Natural killer cell (primary cell): ENCODE measurements around the gene ZC3H18. TPM values are rescaled to one million over a fixed set of nuclear protein-coding genes. Genes with fewer than 3 reads are reported as not detected.

Experiments used
- ATAC-seq, 3 donors: fragments of 150-1000 bp in 2 of 3; fragments of 200-7000 bp in 1 of 3; cut with Tn5 transposase; 1 replicate in 1 of 3; 2 replicates in 2 of 3; pipeline ENCODE4 v1.10.0; 2021; ENCODE audit warnings: mild to moderate bottlenecking in 2 of 3, moderate library complexity in 2 of 3
- DNase-seq, 2 donors: peaks; one replicate each; pipeline versions ENCODE4 v3.0.0 to v3.0.0-alpha.2; 2013 to 2021; ENCODE audit warnings: mixed read lengths in 1 of 2
- H3K27ac ChIP-seq: one replicate; pipeline ENCODE4 v1.5.1; 2013; ENCODE audit warnings: mild to moderate bottlenecking, low read length
- H3K27me3 ChIP-seq: one replicate; pipeline ENCODE4 v1.6.1; 2013; ENCODE audit warnings: low read length; ENCODE audit not compliant: control insufficient read depth, insufficient read depth
- H3K36me3 ChIP-seq: one replicate; pipeline ENCODE4 v1.6.1; 2013; ENCODE audit warnings: low read length; ENCODE audit not compliant: control insufficient read depth, insufficient read depth
- H3K4me1 ChIP-seq: one replicate; pipeline ENCODE4 v1.6.1; 2013; ENCODE audit warnings: low read length; ENCODE audit not compliant: control insufficient read depth, insufficient read depth
- H3K4me3 ChIP-seq: one replicate; pipeline ENCODE4 v1.5.1; 2013; ENCODE audit warnings: low read length
- H3K9me3 ChIP-seq: one replicate; pipeline ENCODE4 v1.6.1; 2013; ENCODE audit warnings: low read length; ENCODE audit not compliant: control insufficient read depth, insufficient read depth
- H3K27ac Mint-ChIP-seq, 2 donors: one replicate each; pipeline ENCODE4 v1.8.0; 2022; ENCODE audit warnings: mild to moderate bottlenecking in 2 of 2, mixed read lengths in 2 of 2, moderate library complexity in 1 of 2
- H3K27me3 Mint-ChIP-seq, 2 donors: one replicate each; pipeline ENCODE4 v1.8.0; 2022; ENCODE audit warnings: low read depth in 2 of 2, mixed read lengths in 2 of 2
- H3K36me3 Mint-ChIP-seq: one replicate; pipeline ENCODE4 v1.8.0; 2022; ENCODE audit warnings: mixed read lengths
- H3K4me1 Mint-ChIP-seq, 2 donors: one replicate each; pipeline ENCODE4 v1.8.0; 2022; ENCODE audit warnings: mixed read lengths in 2 of 2
- H3K4me3 Mint-ChIP-seq: one replicate; pipeline ENCODE4 v1.8.0; 2022; ENCODE audit warnings: mild to moderate bottlenecking, moderate library complexity, mixed read lengths
- H3K9me3 Mint-ChIP-seq, 2 donors: one replicate each; pipeline ENCODE4 v1.8.0; 2022; ENCODE audit warnings: mixed read lengths in 2 of 2
- CTCF ChIP-seq: fragments of 200-600 bp; IDR thresholded peaks from one replicate; pipeline ENCODE4 v1.8.0; 2022; ENCODE audit warnings: antibody characterized with exemption
- WGBS: methylation state at CpG from one replicate; pipeline ENCODE4 v1.1.7; 2013; ENCODE audit warnings: missing lambda C conversion rate; ENCODE audit not compliant: insufficient coverage; 5-methylcytosine and 5-hydroxymethylcytosine counted together
- intact Hi-C: fragments of 100-400 bp; cut with micrococcal nuclease; formaldehyde crosslinking; loops from one replicate; pipeline ENCODE4 v1.14.2; 2022
- total RNA-seq, 4 donors: library from RNA; stranded (reverse); fragments of 120-200 nt in 1 of 4; gene quantifications; one replicate each; pipeline versions ENCODE4 v1.2.3 to v1.2.4, GENCODE V29; 2013 to 2022

The ZC3H18 gene
- total RNA-seq, 3 donors from 2014 or later (not counting 1 experiment from before 2014, with no cell fraction given): 125 to 130 (median 126) TPM

GRCh38 chr16:88677721-88678120, 107.5 kb downstream of the ZC3H18 start:
- 76% methylated on average over 10 of the region's 13 CpGs for WGBS
- no peak overlapping the region for H3K27ac Mint-ChIP-seq
- ATAC-seq: no peak
- TF ChIP-seq CTCF: no peak
- H3K4me3 Mint-ChIP-seq: no peak overlapping the region
- Histone ChIP-seq H3K9me3 (no peaks in the 10 kb centered on the region), H3K27ac (no peak overlapping the region), H3K4me3 (no peak overlapping the region), H3K4me1 (peaks cover 20% of the 10 kb centered on the region), H3K36me3 (peaks cover 26% of the 10 kb centered on the region), H3K27me3 (no peaks in the 10 kb centered on the region)
- intact Hi-C loops: no loop called here
- peaks cover 7 to 16% of the 10 kb centered on the region in 2 donors for H3K4me1 Mint-ChIP-seq
- no peaks in the 10 kb centered on the region for H3K36me3 Mint-ChIP-seq
- no peak for DNase-seq
- H3K9me3 Mint-ChIP-seq: no peaks in the 10 kb centered on the region
- no peaks in the 10 kb centered on the region for H3K27me3 Mint-ChIP-seq

GRCh38 chr16:88678224-88678979, 108.2 kb downstream of the ZC3H18 start:
- Histone ChIP-seq H3K27ac (no peak overlapping the region), H3K27me3 (no peaks in the 10 kb centered on the region), H3K9me3 (no peaks in the 10 kb centered on the region), H3K36me3 (peaks cover 26% of the 10 kb centered on the region), H3K4me1 (peaks cover 20% of the 10 kb centered on the region), H3K4me3 (no peak overlapping the region)
- H3K27me3 Mint-ChIP-seq: no peaks in the 10 kb centered on the region
- ATAC-seq: no peak
- 95% methylated on average over 32 of the region's 32 CpGs for WGBS
- TF ChIP-seq CTCF: no peak
- H3K36me3 Mint-ChIP-seq: no peaks in the 10 kb centered on the region
- no peak overlapping the region for H3K4me3 Mint-ChIP-seq
- no peak for DNase-seq
- intact Hi-C loops: no loop called here
- no peak overlapping the region for H3K27ac Mint-ChIP-seq
- H3K9me3 Mint-ChIP-seq: no peaks in the 10 kb centered on the region
- peaks cover 7 to 16% of the 10 kb centered on the region in 2 donors for H3K4me1 Mint-ChIP-seq

- DNase-seq (no peak), ATAC-seq (no peak)
- Histone ChIP-seq H3K4me3 (no peak overlapping the region), H3K27me3 (no peaks in the 10 kb centered on the region), H3K9me3 (no peaks in the 10 kb centered on the region), H3K27ac (no peak overlapping the region), H3K4me1 (peaks cover 38% of the 10 kb centered on the region), H3K36me3 (peaks cover 26% of the 10 kb centered on the region)
- H3K4me1 Mint-ChIP-seq: peaks cover 7 to 35% of the 10 kb centered on the region in 2 donors
- TF ChIP-seq CTCF: no peak
- intact Hi-C loops: no loop called here
- no peak overlapping the region for H3K4me3 Mint-ChIP-seq
- H3K27ac Mint-ChIP-seq: peak overlapping the region in 1 of 2 donors; percentile 82
- no peaks in the 10 kb centered on the region for H3K36me3 Mint-ChIP-seq
- no peaks in the 10 kb centered on the region for H3K27me3 Mint-ChIP-seq
- no peaks in the 10 kb centered on the region for H3K9me3 Mint-ChIP-seq
- 94% methylated on average over 5 of the region's 5 CpGs for WGBS
These were observed 110.4 kb downstream of the ZC3H18 start for GRCh38 chr16:88680554-88681083.
